ENCODE results near the gene SIMC1.
"Not testable (repeated sequence)": the region's sequence is repeated elsewhere in the genome, so short reads cannot be mapped to it uniquely, and the experiment has no call there.

DNA sequence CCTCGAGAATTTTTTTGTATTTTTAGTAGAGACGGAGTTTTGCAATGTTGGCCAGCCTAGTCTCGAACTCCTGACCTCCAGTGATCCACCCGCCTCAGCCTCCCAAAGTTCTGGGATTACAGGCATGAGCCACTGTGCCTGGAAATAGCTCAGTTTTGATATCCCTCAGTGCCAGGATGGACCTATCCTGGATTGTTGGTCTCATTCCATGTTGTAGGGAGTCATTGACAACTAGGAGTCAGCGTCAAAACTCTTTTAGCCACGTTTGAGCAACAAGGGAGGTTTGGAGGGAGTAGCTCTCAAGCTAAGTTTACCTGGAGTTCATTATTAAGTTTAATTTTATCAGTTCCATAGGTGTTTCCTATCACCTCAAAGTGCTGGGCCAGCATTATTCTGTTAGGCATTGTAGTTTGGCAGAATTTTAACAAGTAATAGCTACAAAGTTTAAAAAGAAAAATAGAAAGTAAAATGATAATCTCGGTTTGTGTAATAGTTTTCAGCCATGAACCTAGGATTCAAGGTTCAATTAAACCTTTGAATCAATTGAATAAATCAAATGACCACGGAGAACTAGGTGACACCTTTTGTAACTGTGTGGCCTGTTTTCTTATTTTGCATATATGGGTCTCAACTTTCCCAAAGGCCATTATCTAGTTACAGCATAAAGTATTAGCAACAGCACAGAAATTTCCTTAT is 15.3 kb downstream of the SIMC1 start:
- TF ChIP-seq, protein P1, sequence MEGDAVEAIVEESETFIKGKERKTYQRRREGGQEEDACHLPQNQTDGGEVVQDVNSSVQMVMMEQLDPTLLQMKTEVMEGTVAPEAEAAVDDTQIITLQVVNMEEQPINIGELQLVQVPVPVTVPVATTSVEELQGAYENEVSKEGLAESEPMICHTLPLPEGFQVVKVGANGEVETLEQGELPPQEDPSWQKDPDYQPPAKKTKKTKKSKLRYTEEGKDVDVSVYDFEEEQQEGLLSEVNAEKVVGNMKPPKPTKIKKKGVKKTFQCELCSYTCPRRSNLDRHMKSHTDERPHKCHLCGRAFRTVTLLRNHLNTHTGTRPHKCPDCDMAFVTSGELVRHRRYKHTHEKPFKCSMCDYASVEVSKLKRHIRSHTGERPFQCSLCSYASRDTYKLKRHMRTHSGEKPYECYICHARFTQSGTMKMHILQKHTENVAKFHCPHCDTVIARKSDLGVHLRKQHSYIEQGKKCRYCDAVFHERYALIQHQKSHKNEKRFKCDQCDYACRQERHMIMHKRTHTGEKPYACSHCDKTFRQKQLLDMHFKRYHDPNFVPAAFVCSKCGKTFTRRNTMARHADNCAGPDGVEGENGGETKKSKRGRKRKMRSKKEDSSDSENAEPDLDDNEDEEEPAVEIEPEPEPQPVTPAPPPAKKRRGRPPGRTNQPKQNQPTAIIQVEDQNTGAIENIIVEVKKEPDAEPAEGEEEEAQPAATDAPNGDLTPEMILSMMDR (IDR thresholded peaks at IDR 0.05): not testable (repeated sequence)
- not testable (repeated sequence) for TF ChIP-seq POLR2A (IDR thresholded peaks at IDR 0.05; ENCODE audit: low read depth)

All from esophagus muscularis mucosa (tissue), 3 donors.